Large intestine (tissue), 3 donors: ENCODE measurements around the gene MFGE8. TPM values are rescaled to one million over a fixed set of nuclear protein-coding genes. Genes with fewer than 3 reads are reported as not detected.

ENCODE experiments used
- DNase-seq, 2 donors: peaks; one replicate each; pipeline versions ENCODE4 v3.0.0 to v3.0.0-alpha.2; 2013
- H3K27ac ChIP-seq: one replicate; pipeline ENCODE4 v1.5.1; 2013; ENCODE audit warnings: low read length
- H3K27me3 ChIP-seq: 2 replicates; pipeline ENCODE4 v1.6.1; 2013; ENCODE audit warnings: low read length; ENCODE audit not compliant: control insufficient read depth, insufficient read depth
- H3K36me3 ChIP-seq: 2 replicates; pipeline ENCODE4 v1.6.1; 2013; ENCODE audit warnings: low read length; ENCODE audit not compliant: control insufficient read depth, insufficient read depth
- H3K4me1 ChIP-seq: one replicate; pipeline ENCODE4 v1.6.1; 2013; ENCODE audit warnings: low read length; ENCODE audit not compliant: control insufficient read depth, insufficient read depth
- H3K4me3 ChIP-seq: one replicate; pipeline ENCODE4 v1.5.1; 2013; ENCODE audit warnings: low read length
- H3K9me3 ChIP-seq: one replicate; pipeline ENCODE4 v1.6.1; 2013; ENCODE audit warnings: mild to moderate bottlenecking, low read depth, low read length, moderate library complexity; ENCODE audit not compliant: control insufficient read depth
- WGBS: methylation state at CpG from one replicate; pipeline ENCODE4 v1.1.5; 2013; ENCODE audit warnings: low lambda C conversion rate; ENCODE audit not compliant: insufficient coverage; 5-methylcytosine and 5-hydroxymethylcytosine counted together
- polyA plus RNA-seq: library from polyadenylated mRNA; unstranded; fragments of 120-200 nt; gene quantifications from one replicate; pipeline ENCODE4 v1.2.1, GENCODE V29; 2013

Gene MFGE8
- polyA plus RNA-seq, 1 donor = 36.7 TPM

GRCh38 chr15:88907111-88907510 lies 6.1 kb downstream of the MFGE8 start:
- Histone ChIP-seq H3K9me3 (no peaks in the 10 kb centered on the region), H3K27ac (no peak overlapping the region), H3K27me3 (no peaks in the 10 kb centered on the region), H3K4me1 (peaks cover 13% of the 10 kb centered on the region), H3K36me3 (peaks cover 4% of the 10 kb centered on the region), H3K4me3 (no peak overlapping the region)
- DNase-seq = no peak
- no CpG with 5 or more reads among the region's 14 CpGs for WGBS

- H3K27me3 ChIP-seq = no peaks in the 10 kb centered on the region
- peaks cover 4% of the 10 kb centered on the region for H3K36me3 ChIP-seq
- no peaks in the 10 kb centered on the region for H3K9me3 ChIP-seq
- DNase-seq = no peak
- peaks cover 8% of the 10 kb centered on the region for H3K4me1 ChIP-seq
- WGBS = no CpG with 5 or more reads among the region's 7 CpGs
- H3K4me3 ChIP-seq = no peak overlapping the region
- H3K27ac ChIP-seq = no peak overlapping the region
Observed at GRCh38 chr15:88906551-88906950, 6.6 kb downstream of the MFGE8 start.

- DNase-seq = no peak
- H3K9me3 ChIP-seq = no peaks in the 10 kb centered on the region
- H3K4me3 ChIP-seq = no peak overlapping the region
- H3K36me3 ChIP-seq = peaks cover 4% of the 10 kb centered on the region
- H3K27ac ChIP-seq = no peak overlapping the region
- peaks cover 8% of the 10 kb centered on the region for H3K4me1 ChIP-seq
- WGBS = no CpG with 5 or more reads among the region's 1 CpG
- H3K27me3 ChIP-seq = no peaks in the 10 kb centered on the region
Observed at GRCh38 chr15:88906130-88906529, 7.0 kb downstream of the MFGE8 start.

GRCh38 chr15:88905576-88905975 lies 7.6 kb downstream of the MFGE8 start:
- H3K27ac ChIP-seq = no peak overlapping the region
- no CpG with 5 or more reads among the region's 11 CpGs for WGBS
- no peak for DNase-seq
- H3K9me3 ChIP-seq = no peaks in the 10 kb centered on the region
- H3K4me1 ChIP-seq = peaks cover 8% of the 10 kb centered on the region
- peaks cover 4% of the 10 kb centered on the region for H3K36me3 ChIP-seq
- no peaks in the 10 kb centered on the region for H3K27me3 ChIP-seq
- H3K4me3 ChIP-seq = no peak overlapping the region

GRCh38 chr15:88904624-88905327 lies 8.4 kb downstream of the MFGE8 start:
- Histone ChIP-seq H3K9me3 (no peaks in the 10 kb centered on the region), H3K27ac (no peak overlapping the region), H3K27me3 (no peaks in the 10 kb centered on the region), H3K4me3 (no peak overlapping the region), H3K4me1 (peaks cover 8% of the 10 kb centered on the region), H3K36me3 (peaks cover 4% of the 10 kb centered on the region)
- DNase-seq = peak; percentile 84
- no CpG with 5 or more reads among the region's 10 CpGs for WGBS

- Histone ChIP-seq H3K4me3 (no peak overlapping the region), H3K9me3 (no peaks in the 10 kb centered on the region), H3K27me3 (no peaks in the 10 kb centered on the region), H3K36me3 (peaks cover 4% of the 10 kb centered on the region), H3K4me1 (peaks cover 8% of the 10 kb centered on the region), H3K27ac (no peak overlapping the region)
- WGBS = no CpG with 5 or more reads among the region's 2 CpGs
- no peak for DNase-seq
Observed at GRCh38 chr15:88904257-88904623, 8.9 kb downstream of the MFGE8 start.

- H3K27me3 ChIP-seq = no peaks in the 10 kb centered on the region
Observed at GRCh38 chr15:88902846-88903245, 10.3 kb downstream of the MFGE8 start.

GRCh38 chr15:88902221-88902835 lies 10.9 kb downstream of the MFGE8 start:
- peaks cover 4% of the 10 kb centered on the region for H3K36me3 ChIP-seq
- H3K4me3 ChIP-seq = no peak overlapping the region
- WGBS = no CpG with 5 or more reads among the region's 6 CpGs
- peaks cover 8% of the 10 kb centered on the region for H3K4me1 ChIP-seq
- H3K27me3 ChIP-seq = no peaks in the 10 kb centered on the region
- no peak for DNase-seq
- H3K9me3 ChIP-seq = no peaks in the 10 kb centered on the region
- no peak overlapping the region for H3K27ac ChIP-seq

More at GRCh38 chr15:88902846-88903245, 10.3 kb downstream of the MFGE8 start:
- Histone ChIP-seq H3K4me1 (peaks cover 8% of the 10 kb centered on the region), H3K4me3 (no peak overlapping the region), H3K9me3 (no peaks in the 10 kb centered on the region), H3K27ac (no peak overlapping the region), H3K36me3 (peaks cover 4% of the 10 kb centered on the region)
- WGBS = no CpG with 5 or more reads among the region's 2 CpGs
- DNase-seq = no peak

GRCh38 chr15:88901508-88902220 lies 11.5 kb downstream of the MFGE8 start:
- Histone ChIP-seq H3K27me3 (no peaks in the 10 kb centered on the region), H3K27ac (no peak overlapping the region), H3K4me3 (no peak overlapping the region), H3K4me1 (peaks cover 8% of the 10 kb centered on the region), H3K9me3 (no peaks in the 10 kb centered on the region), H3K36me3 (peaks cover 4% of the 10 kb centered on the region)
- WGBS = no CpG with 5 or more reads among the region's 15 CpGs
- no peak for DNase-seq

- H3K4me1 ChIP-seq = peaks cover 8% of the 10 kb centered on the region
- H3K36me3 ChIP-seq = no peaks in the 10 kb centered on the region
- H3K27ac ChIP-seq = no peak overlapping the region
- H3K27me3 ChIP-seq = no peaks in the 10 kb centered on the region
- no peak for DNase-seq
- no peak overlapping the region for H3K4me3 ChIP-seq
- WGBS = no CpG with 5 or more reads among the region's 5 CpGs
- H3K9me3 ChIP-seq = no peaks in the 10 kb centered on the region
Observed at GRCh38 chr15:88900982-88901418, 12.2 kb downstream of the MFGE8 start.
